Nephron (organoid): ENCODE measurements around the gene TUBGCP2.

ENCODE experiments used
- H3K27ac Mint-ChIP-seq, 3 experiments: 2 replicates each; pipeline ENCODE4 v1.8.0; 2020; ENCODE audit warnings: mixed read lengths in 3 of 3, mild to moderate bottlenecking in 2 of 3, moderate library complexity in 1 of 3
- H3K27me3 Mint-ChIP-seq: 2 replicates; pipeline ENCODE4 v1.8.0; 2021; ENCODE audit warnings: low read depth, mild to moderate bottlenecking, moderate library complexity, mixed read lengths
- H3K36me3 Mint-ChIP-seq: 2 replicates; pipeline ENCODE4 v1.8.0; 2020; ENCODE audit warnings: low read depth, mixed read lengths
- H3K4me1 Mint-ChIP-seq: 2 replicates; pipeline ENCODE4 v1.8.0; 2020; ENCODE audit warnings: mixed read lengths
- H3K4me3 Mint-ChIP-seq, 3 experiments: 2 replicates each; pipeline ENCODE4 v1.8.0; 2020; ENCODE audit warnings: mild to moderate bottlenecking in 3 of 3, mixed read lengths in 3 of 3, moderate library complexity in 2 of 3
- H3K9me3 Mint-ChIP-seq: 2 replicates; pipeline ENCODE4 v1.8.0; 2020; ENCODE audit warnings: mixed read lengths
- TF ChIP-seq, protein P1 (sequence below), 3 experiments: fragments of 200-600 bp; sonication (generic); IDR thresholded peaks; one replicate each; pipeline ENCODE4 v1.5.0; 2021; ENCODE audit warnings: antibody characterized with exemption in 3 of 3; ENCODE audit not compliant: unreplicated experiment in 3 of 3

The TUBGCP2 gene

DNA sequence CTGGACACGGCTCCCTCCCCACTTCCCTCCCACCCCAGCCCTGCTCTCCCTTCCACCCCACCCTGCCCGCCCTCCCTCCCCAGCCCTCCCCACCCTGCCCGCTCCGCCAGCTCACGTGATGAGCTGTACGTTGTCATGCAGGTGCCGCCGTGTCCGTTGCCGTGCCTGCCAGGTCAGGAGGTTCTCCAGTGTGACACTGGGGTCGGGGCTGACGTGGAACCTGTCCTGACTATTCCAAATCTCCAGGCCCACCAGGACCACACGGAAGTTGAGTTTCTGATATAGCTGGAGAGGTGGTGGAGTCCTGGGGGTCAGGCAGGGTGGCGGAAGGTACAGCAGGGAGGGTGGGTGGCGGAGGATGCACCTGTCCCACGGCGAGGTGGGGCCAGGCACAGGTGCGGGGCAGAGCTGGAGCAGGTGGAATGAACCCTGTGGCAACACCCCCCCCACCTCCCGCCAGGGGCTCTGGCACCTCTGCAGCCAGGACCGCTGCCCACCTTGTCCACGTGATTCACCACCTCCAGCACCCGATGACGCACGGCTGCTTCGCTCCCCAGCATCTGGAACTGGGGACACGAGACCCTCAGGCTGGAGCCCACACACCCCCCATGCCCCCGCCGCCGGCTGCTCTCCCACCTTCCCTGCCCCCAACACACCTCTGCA, 36.2 kb downstream of the TUBGCP2 start:
- Mint-ChIP-seq H3K36me3 (no peaks in the 10 kb centered on the region), H3K27me3 (peaks cover 9% of the 10 kb centered on the region), H3K4me1 (no peaks in the 10 kb centered on the region), H3K4me3 (no peak overlapping the region), H3K9me3 (no peaks in the 10 kb centered on the region), H3K27ac (no peak overlapping the region)
- TF ChIP-seq, protein P1, sequence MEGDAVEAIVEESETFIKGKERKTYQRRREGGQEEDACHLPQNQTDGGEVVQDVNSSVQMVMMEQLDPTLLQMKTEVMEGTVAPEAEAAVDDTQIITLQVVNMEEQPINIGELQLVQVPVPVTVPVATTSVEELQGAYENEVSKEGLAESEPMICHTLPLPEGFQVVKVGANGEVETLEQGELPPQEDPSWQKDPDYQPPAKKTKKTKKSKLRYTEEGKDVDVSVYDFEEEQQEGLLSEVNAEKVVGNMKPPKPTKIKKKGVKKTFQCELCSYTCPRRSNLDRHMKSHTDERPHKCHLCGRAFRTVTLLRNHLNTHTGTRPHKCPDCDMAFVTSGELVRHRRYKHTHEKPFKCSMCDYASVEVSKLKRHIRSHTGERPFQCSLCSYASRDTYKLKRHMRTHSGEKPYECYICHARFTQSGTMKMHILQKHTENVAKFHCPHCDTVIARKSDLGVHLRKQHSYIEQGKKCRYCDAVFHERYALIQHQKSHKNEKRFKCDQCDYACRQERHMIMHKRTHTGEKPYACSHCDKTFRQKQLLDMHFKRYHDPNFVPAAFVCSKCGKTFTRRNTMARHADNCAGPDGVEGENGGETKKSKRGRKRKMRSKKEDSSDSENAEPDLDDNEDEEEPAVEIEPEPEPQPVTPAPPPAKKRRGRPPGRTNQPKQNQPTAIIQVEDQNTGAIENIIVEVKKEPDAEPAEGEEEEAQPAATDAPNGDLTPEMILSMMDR (IDR thresholded peaks at IDR 0.05; ENCODE audit: unreplicated experiment in 3 of 3) = no peak

GRCh38 chr10:133271521-133272300, 37.0 kb downstream of the TUBGCP2 start:
- TF ChIP-seq, protein P1 (IDR thresholded peaks at IDR 0.05; ENCODE audit: unreplicated experiment in 3 of 3) = no peak
- H3K4me3 Mint-ChIP-seq = no peak overlapping the region
- H3K27ac Mint-ChIP-seq = no peak overlapping the region
- H3K4me1 Mint-ChIP-seq = no peaks in the 10 kb centered on the region
- no peaks in the 10 kb centered on the region for H3K9me3 Mint-ChIP-seq
- peaks cover 8% of the 10 kb centered on the region for H3K27me3 Mint-ChIP-seq
- no peaks in the 10 kb centered on the region for H3K36me3 Mint-ChIP-seq

DNA sequence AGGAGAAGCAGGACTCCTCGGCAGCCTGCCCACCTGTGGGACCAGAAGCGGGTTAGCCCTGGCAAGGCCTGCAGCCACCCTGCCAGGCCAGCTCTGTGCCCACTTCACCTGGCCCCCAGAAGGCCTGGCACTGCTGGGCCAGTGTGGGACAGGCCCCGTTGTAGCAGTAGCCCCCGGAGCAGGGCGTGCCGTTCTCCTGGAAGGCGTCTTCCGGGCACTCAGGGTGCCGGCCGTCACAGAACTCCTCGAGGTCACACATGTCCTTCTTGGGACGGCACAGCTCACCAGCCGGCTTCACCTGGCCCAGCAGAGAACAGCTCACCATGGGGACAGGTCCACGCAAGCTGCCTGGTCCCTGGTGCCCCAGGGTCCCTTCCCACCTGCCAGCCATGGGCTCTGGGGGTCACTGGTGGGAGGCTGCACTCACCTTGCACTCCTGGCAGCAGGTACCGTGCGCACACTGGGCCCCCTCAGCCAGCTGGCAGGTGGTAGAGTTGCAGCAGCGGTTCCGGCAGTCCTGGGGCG, 37.8 kb downstream of the TUBGCP2 start:
- TF ChIP-seq, protein P1 (IDR thresholded peaks at IDR 0.05; ENCODE audit: unreplicated experiment in 3 of 3) = no peak
- H3K36me3 Mint-ChIP-seq = no peaks in the 10 kb centered on the region
- peaks cover 7% of the 10 kb centered on the region for H3K27me3 Mint-ChIP-seq
- no peaks in the 10 kb centered on the region for H3K4me1 Mint-ChIP-seq
- no peak overlapping the region for H3K27ac Mint-ChIP-seq
- no peaks in the 10 kb centered on the region for H3K9me3 Mint-ChIP-seq
- no peak overlapping the region for H3K4me3 Mint-ChIP-seq

- TF ChIP-seq, protein P1 (IDR thresholded peaks at IDR 0.05; ENCODE audit: unreplicated experiment in 3 of 3) = no peak
- no peaks in the 10 kb centered on the region for H3K36me3 Mint-ChIP-seq
- no peaks in the 10 kb centered on the region for H3K9me3 Mint-ChIP-seq
- H3K4me3 Mint-ChIP-seq = no peak overlapping the region
- peaks cover 10% of the 10 kb centered on the region for H3K27me3 Mint-ChIP-seq
- H3K4me1 Mint-ChIP-seq = no peaks in the 10 kb centered on the region
- no peak overlapping the region for H3K27ac Mint-ChIP-seq
These were observed 38.5 kb downstream of the TUBGCP2 start for GRCh38 chr10:133270204-133270603.

DNA sequence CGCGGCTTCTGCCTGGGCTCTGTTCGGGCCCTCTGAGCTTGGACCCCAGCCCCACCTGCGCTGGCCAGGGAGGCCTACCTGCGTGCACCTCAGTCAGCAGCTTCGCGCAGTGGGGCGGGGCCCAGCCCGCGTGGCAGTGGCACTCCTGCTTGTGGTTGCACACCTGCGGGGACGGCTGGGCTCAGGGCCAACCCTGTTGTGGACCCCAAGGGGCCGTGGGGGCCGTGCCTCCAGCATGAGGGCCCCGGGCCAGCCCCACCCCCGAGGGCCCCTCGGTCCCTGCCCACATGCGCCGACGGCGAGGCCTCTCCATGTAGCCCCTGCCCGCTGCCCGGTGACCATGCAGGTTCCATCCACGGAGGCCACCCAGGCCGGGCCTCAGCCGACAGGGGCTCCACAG, 39.3 kb downstream of the TUBGCP2 start:
- TF ChIP-seq, protein P1 (IDR thresholded peaks at IDR 0.05; ENCODE audit: unreplicated experiment in 3 of 3) = no peak
- Mint-ChIP-seq H3K36me3 (no peaks in the 10 kb centered on the region), H3K9me3 (no peaks in the 10 kb centered on the region), H3K27me3 (peaks cover 10% of the 10 kb centered on the region), H3K4me3 (no peak overlapping the region), H3K27ac (no peak overlapping the region), H3K4me1 (no peaks in the 10 kb centered on the region)
